ENCODE data around the gene SECTM1. TPM values are rescaled to one million over a fixed set of nuclear protein-coding genes. Genes with fewer than 3 reads are reported as not detected.

SECTM1 gene
- total RNA-seq, 4 donors from 2014 or later, result 9.5 to 17.5 (median 14.7) TPM

- no peak for TF ChIP-seq CTCF (IDR thresholded peaks at IDR 0.05; ENCODE audit: low read depth)
Observed at GRCh38 chr17:82287868-82288801, 45.4 kb downstream of the SECTM1 start.

GRCh38 chr17:82287013-82287867 is 46.3 kb downstream of the SECTM1 start:
- no peak for TF ChIP-seq CTCF (IDR thresholded peaks at IDR 0.05; ENCODE audit: low read depth)

- TF ChIP-seq CTCF (IDR thresholded peaks at IDR 0.05; ENCODE audit: low read depth), result no peak
Observed at GRCh38 chr17:82285141-82285540, 48.4 kb downstream of the SECTM1 start.

- no peak for TF ChIP-seq CTCF (IDR thresholded peaks at IDR 0.05; ENCODE audit: low read depth)
Observed at GRCh38 chr17:82283208-82283749, 50.3 kb downstream of the SECTM1 start.

- TF ChIP-seq CTCF (IDR thresholded peaks at IDR 0.05; ENCODE audit: low read depth), result no peak
Observed at GRCh38 chr17:82282239-82283207, 51.0 kb downstream of the SECTM1 start.

- no peak for TF ChIP-seq CTCF (IDR thresholded peaks at IDR 0.05; ENCODE audit: low read depth)
Observed at GRCh38 chr17:82281502-82282238, 51.9 kb downstream of the SECTM1 start.

All from subcutaneous adipose tissue (tissue), 4 donors.